Vagina (tissue), 2 donors: ENCODE data around the gene TTYH1.

Experiments
- POLR2A ChIP-seq, 2 donors: fragments of 450-650 bp; IDR thresholded peaks; one replicate each; pipeline ENCODE4 v1.6.1; 2017; ENCODE audit warnings: antibody characterized with exemption in 2 of 2, mild to moderate bottlenecking in 2 of 2, moderate library complexity in 2 of 2
- POLR2AphosphoS5 ChIP-seq, 2 donors: sonication (generic); formaldehyde crosslinking; IDR thresholded peaks; one replicate each; pipeline ENCODE4 v1.9.0; 2017; ENCODE audit warnings: antibody characterized with exemption in 2 of 2, mild to moderate bottlenecking in 2 of 2, low read depth in 1 of 2; ENCODE audit not compliant: insufficient read depth in 1 of 2
- TF ChIP-seq, protein P1 (sequence below), 3 experiments: fragments of 450-650 bp in 2 of 3; fragments of 200-600 bp in 1 of 3; sonication (generic) in 1 of 3; IDR thresholded peaks; one replicate each; pipeline ENCODE4 v1.5.1; 2017 to 2019; ENCODE audit warnings: antibody characterized with exemption in 3 of 3, mild to moderate bottlenecking in 2 of 3, moderate library complexity in 2 of 3

DNA sequence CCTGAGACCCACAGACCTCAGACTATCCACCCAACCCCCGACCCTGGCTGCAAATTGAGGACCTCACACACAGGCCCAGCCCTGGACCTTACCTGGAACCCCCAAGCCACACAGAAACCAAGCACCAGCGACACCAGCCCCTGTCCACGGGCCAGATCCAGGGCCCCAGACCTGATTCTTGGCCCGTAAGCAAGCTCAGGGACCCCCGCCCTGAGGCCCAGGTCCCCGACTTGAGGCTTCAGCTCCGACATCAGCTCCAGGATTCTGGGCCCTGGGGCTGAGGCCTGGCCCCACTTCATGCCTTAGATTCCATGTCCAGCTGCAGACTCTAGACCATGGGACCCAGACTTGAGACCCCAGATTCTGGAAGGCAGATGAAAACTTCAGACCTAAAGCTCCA, 6.3 kb downstream of the TTYH1 start:
- TF ChIP-seq, protein P1, sequence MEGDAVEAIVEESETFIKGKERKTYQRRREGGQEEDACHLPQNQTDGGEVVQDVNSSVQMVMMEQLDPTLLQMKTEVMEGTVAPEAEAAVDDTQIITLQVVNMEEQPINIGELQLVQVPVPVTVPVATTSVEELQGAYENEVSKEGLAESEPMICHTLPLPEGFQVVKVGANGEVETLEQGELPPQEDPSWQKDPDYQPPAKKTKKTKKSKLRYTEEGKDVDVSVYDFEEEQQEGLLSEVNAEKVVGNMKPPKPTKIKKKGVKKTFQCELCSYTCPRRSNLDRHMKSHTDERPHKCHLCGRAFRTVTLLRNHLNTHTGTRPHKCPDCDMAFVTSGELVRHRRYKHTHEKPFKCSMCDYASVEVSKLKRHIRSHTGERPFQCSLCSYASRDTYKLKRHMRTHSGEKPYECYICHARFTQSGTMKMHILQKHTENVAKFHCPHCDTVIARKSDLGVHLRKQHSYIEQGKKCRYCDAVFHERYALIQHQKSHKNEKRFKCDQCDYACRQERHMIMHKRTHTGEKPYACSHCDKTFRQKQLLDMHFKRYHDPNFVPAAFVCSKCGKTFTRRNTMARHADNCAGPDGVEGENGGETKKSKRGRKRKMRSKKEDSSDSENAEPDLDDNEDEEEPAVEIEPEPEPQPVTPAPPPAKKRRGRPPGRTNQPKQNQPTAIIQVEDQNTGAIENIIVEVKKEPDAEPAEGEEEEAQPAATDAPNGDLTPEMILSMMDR (IDR thresholded peaks at IDR 0.05) = no peak
- TF ChIP-seq POLR2AphosphoS5 (IDR thresholded peaks at IDR 0.05; ENCODE audit: insufficient read depth in 1 of 2, low read depth in 1 of 2) (no peak), POLR2A (IDR thresholded peaks at IDR 0.05) (no peak)
